ENCODE measurements around the gene EBF4. TPM values are rescaled to one million over a fixed set of nuclear protein-coding genes. Genes with fewer than 3 reads are reported as not detected.

EBF4 gene
- total RNA-seq, 1 experiment from 2014 or later, result 2.0 TPM

- no peak for DNase-seq (ENCODE audit: extremely low read depth, low read depth)
Measured at GRCh38 chr20:2793471-2793870, 100.9 kb downstream of the EBF4 start.

GRCh38 chr20:2794202-2794748, 101.7 kb downstream of the EBF4 start:
- no peak for DNase-seq (ENCODE audit: extremely low read depth, low read depth)

- DNase-seq (ENCODE audit: extremely low read depth, low read depth), result no peak
Measured at GRCh38 chr20:2794866-2795447, 102.4 kb downstream of the EBF4 start.

DNA sequence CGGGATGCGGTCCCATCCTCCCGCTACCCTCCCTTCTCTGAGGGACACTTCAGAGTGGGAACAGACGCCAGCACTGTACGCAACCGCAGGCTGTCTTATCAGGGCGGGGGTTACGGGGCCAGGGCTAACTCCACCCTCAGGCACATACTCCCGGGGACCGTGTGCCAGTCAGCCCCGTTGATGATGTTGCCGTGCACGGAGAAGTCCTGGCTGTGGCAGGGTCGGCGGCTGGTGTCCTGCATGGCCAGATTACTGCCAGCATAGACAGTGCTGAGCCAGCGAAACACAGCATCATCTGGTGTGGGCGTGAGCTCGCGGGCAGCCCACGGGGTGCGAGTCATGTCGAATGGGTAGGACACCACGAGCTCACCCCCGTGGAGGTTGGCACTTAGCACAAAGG, 102.9 kb downstream of the EBF4 start:
- DNase-seq (ENCODE audit: extremely low read depth, low read depth), result no peak

DNA sequence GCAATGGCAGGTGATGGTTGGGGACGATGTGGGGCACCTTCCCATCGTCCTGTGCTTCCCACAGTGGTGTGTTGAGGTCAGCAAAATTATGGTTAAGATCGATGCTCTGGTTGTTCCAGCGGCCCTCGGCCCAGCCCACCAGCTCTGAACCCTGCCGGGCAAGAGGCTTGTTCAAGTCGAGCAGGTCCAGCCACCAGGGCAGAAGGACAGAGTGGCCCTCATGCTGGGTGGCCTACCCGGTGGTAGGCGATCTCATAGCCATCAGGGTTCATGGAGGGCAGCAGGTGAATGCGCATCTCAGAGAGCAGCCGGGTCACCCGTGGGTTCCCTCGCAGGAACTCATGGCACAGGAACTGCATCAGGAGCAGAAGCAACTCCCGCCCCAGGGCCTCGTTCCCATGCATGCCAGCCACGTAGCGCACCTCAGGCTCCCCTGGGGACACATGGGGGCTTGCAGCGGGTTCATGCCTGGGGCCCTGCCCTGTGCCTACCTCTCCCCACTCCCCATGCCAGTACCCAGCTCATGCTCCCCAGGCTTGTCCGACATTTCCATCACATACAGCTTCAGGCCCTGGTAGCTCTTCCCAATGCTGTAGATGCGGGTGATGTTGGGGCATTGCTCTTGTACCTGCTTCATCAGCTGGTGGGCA, 103.6 kb downstream of the EBF4 start:
- no peak for DNase-seq (ENCODE audit: extremely low read depth, low read depth)

DNA sequence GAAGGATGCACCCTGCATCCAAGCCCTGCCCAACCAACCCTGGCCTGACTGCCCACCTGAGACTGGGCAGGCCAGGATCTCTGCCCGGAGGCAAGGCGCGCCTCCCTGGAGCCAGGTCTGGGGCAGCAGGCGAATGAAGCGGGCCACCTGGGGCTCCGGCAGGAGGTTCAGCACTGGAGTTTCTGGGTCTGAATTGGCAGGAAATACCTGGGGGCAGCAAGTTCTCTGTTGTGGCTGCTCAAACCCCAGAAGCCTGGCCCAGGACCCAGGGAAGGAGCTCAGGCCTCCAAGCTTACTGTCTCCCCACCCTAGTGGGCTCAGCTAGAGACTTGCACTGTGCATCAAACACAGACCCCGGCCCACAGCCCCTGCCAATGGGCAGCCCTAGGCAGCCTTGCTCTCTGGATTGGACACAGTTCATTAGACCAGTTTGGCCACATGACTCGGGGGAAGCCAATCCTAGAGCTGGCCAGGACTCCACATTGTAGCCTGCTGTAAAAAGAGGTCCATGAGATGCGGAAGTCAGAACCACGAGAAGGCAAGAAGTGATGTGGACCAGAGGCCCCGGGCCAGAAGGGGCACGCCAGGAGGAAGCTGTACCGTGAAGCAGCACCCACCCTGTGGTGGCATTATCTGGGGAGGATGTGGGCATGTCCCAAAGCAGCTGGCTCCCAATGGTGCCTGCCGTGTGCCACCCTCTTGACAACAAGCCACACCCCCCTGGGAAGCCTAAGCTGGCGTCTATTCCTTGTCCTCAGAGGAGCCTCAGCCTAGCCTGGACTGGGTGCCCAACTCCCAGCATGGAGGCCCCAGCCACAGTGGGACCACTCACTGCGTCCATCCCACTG, 104.8 kb downstream of the EBF4 start:
- no peak for DNase-seq (ENCODE audit: extremely low read depth, low read depth)

GRCh38 chr20:2798095-2798805, 105.7 kb downstream of the EBF4 start:
- DNase-seq (ENCODE audit: extremely low read depth, low read depth), result no peak

- no peak for DNase-seq (ENCODE audit: extremely low read depth, low read depth)
Measured at GRCh38 chr20:2798814-2799213, 106.2 kb downstream of the EBF4 start.

DNA sequence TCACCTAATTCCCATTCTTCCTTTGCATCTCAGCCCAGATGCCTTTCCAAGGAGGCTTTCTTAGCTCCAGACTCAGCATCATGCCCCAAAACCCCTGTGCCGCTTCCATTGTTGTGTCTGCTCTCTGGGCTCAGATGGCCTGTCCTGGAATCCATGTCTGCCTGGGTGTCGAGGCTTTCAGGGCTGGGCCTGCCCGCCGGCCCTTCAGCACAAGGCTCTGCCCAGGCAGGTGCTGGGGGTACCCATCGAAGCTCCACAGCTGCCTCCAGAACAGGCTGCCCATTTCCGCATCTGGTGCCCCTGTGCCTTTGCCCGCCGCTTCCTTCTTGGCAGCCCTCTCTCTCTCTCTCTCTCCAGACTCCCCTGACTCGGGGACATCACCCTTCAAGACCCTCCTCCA, 106.7 kb downstream of the EBF4 start:
- no peak for DNase-seq (ENCODE audit: extremely low read depth, low read depth)

DNA sequence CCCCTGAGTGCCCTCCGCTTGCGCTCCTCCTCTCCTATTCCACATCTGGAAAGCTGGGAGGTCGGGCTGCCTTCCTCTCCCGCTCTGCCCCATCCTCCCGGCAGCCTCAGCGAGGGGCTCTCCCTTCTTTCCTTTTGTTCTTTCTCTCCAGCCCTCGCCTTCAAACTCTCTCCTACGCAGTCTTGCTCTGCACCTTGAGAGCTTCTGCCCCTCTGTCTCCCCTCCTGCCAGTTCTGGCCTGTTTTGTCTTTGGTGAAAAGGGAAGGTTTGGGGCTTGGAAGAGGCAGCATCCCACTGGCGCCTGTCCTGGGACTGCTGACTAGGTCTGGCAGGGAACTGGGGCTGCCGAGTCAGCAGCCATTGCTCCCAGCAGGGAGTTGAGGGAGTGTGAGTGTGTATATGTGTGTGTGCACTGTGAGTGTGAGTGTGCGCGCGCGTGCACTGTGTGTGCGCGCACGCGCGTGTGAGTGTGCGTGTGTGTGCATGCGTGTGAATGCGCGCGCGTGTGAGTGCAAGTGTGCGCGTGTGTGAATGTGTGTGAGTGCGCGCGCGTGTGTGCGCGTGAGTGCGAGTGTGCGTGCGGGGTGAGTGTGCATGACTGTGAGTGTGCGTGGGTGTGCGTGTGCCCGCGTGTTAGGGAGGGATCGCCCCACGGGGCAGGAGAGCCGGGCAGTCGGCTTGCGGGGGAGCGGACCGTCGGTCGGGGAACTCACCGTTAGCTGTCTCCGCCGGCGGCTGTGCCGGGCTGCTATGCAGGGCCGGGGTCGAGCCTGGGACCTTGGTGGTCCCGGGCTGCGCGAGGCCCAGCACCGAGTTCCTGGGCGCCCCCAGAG, 107.3 kb downstream of the EBF4 start:
- no peak for DNase-seq (ENCODE audit: extremely low read depth, low read depth)

- no peak for DNase-seq (ENCODE audit: extremely low read depth, low read depth)
Measured at GRCh38 chr20:2800521-2801285, 108.1 kb downstream of the EBF4 start, which contains the start of gene CPXM1. Gene CPXM1 (minus strand): TSS chr20:2800627. CDS start chr20:2800572, 55 bp downstream.

- no peak for DNase-seq (ENCODE audit: extremely low read depth, low read depth)
Measured at GRCh38 chr20:2801286-2801728, 108.7 kb downstream of the EBF4 start.

- no peak for DNase-seq (ENCODE audit: extremely low read depth, low read depth)
Measured at GRCh38 chr20:2804041-2804828, 111.7 kb downstream of the EBF4 start.

- DNase-seq (ENCODE audit: extremely low read depth, low read depth), result no peak
Measured at GRCh38 chr20:2804852-2805688, 112.5 kb downstream of the EBF4 start.

DNA sequence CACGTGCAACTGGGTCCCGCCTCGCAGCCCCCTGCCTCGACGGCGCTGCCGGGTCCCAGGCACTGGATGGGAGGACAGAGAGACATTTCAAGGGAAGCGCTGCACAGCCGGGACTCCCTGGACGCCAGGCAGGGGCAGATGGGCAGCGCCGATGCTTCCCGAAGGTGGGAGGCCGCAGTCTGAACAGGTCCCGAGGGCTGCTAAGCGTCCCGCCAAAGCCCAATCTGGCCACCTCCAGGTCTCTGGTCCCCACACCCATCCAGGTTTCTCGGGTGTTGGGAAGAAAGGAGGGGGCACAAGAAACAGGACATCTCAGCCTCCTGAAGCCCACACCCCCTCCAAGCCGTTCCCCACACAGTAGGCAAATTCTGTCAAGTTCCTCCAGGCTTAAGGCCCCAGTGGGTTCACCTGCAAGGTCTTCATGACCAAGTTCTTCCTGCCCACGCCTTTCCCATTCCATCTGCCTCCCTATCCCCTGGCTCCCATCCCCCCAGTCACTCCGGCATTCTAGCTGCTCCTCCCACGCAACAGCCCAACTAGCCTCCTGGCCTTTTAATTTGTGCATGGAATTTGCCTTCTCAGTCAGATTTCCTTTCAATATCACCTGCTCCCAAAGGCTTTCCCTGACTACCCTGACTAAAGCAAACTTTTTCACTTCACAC, 113.2 kb downstream of the EBF4 start:
- no peak for DNase-seq (ENCODE audit: extremely low read depth, low read depth)

DNA sequence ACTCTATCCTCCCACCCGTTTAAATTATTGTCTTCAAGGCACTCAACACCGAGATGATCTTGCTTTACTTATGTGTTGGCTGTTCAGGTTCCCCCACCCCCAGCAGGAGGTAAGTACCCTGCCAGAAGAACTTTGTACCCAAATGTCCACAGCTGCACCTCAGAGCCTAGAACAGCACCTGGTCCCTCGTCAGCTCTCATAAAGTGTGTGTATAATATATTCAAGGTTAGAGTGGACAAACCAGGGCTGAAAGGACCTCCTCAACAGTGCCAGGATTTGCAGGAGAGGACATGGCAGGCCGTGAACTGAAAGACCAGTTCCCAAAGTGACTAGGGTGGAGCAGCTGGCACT, 113.7 kb downstream of the EBF4 start:
- no peak for DNase-seq (ENCODE audit: extremely low read depth, low read depth)

DNA sequence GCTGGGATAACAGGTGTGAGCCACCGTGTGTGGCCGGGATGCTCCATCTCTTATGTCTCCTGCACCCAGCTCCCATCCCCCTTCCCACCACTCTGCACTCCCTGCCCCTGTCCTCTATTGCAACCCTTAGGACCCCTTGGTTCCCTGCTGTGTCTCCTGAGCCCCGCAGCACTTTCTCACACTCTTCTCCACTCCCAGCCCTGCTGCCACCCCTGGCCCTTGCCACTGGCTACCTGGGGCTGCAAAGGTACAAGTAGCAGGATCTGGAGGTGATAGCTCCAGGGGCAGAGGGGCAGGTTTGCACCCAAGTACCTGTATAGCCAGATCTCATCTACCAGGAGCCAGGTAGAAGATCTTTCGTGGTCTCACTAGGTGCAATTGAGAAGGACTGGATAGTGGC, 114.4 kb downstream of the EBF4 start:
- no peak for DNase-seq (ENCODE audit: extremely low read depth, low read depth)

Data from NCI-H460 (cell line).